ENCODE results near the gene RPL28.
"Not testable (repeated sequence)": the region's sequence is repeated elsewhere in the genome, so short reads cannot be mapped to it uniquely, and the experiment has no call there.

RPL28 gene

GRCh38 chr19:55389386-55390317, 3.9 kb downstream of the RPL28 start:
- Histone ChIP-seq H3K4me3 (ENCODE audit: low read depth, low read length) (no peak overlapping the region), H3K4me1 (ENCODE audit: control insufficient read depth, insufficient read depth, low read length) (peaks cover 45% of the 10 kb centered on the region), H3K27me3 (ENCODE audit: control insufficient read depth, insufficient read depth, low read length) (no peaks in the 10 kb centered on the region), H3K9me3 (ENCODE audit: control insufficient read depth, insufficient read depth, low read length) (no peaks in the 10 kb centered on the region), H3K9ac (ENCODE audit: low read depth, low read length) (no peak overlapping the region), H3K36me3 (ENCODE audit: control insufficient read depth, insufficient read depth, low read length) (peaks cover 39% of the 10 kb centered on the region), H3K27ac (ENCODE audit: low read depth, low read length) (no peak overlapping the region)

GRCh38 chr19:55390461-55390880, 4.7 kb downstream of the RPL28 start:
- H3K27ac ChIP-seq (ENCODE audit: low read depth, low read length): peak overlapping the region; percentile 2
- no peaks in the 10 kb centered on the region for H3K9me3 ChIP-seq (ENCODE audit: control insufficient read depth, insufficient read depth, low read length)
- H3K36me3 ChIP-seq (ENCODE audit: control insufficient read depth, insufficient read depth, low read length): peaks cover 39% of the 10 kb centered on the region
- H3K4me3 ChIP-seq (ENCODE audit: low read depth, low read length): no peak overlapping the region
- no peak overlapping the region for H3K9ac ChIP-seq (ENCODE audit: low read depth, low read length)
- H3K27me3 ChIP-seq (ENCODE audit: control insufficient read depth, insufficient read depth, low read length): no peaks in the 10 kb centered on the region
- peaks cover 41% of the 10 kb centered on the region for H3K4me1 ChIP-seq (ENCODE audit: control insufficient read depth, insufficient read depth, low read length)

GRCh38 chr19:55391191-55391670, 5.5 kb downstream of the RPL28 start:
- Histone ChIP-seq H3K4me3 (ENCODE audit: low read depth, low read length) (no peak overlapping the region), H3K9ac (ENCODE audit: low read depth, low read length) (no peak overlapping the region), H3K27me3 (ENCODE audit: control insufficient read depth, insufficient read depth, low read length) (no peaks in the 10 kb centered on the region), H3K36me3 (ENCODE audit: control insufficient read depth, insufficient read depth, low read length) (peaks cover 38% of the 10 kb centered on the region), H3K9me3 (ENCODE audit: control insufficient read depth, insufficient read depth, low read length) (no peaks in the 10 kb centered on the region), H3K27ac (ENCODE audit: low read depth, low read length) (no peak overlapping the region), H3K4me1 (ENCODE audit: control insufficient read depth, insufficient read depth, low read length) (peaks cover 41% of the 10 kb centered on the region)

GRCh38 chr19:55391702-55392615, 6.2 kb downstream of the RPL28 start:
- Histone ChIP-seq H3K4me3 (ENCODE audit: low read depth, low read length) (no peak overlapping the region), H3K27ac (ENCODE audit: low read depth, low read length) (peak overlapping the region; percentile 76), H3K36me3 (ENCODE audit: control insufficient read depth, insufficient read depth, low read length) (peaks cover 30% of the 10 kb centered on the region), H3K9me3 (ENCODE audit: control insufficient read depth, insufficient read depth, low read length) (no peaks in the 10 kb centered on the region), H3K27me3 (ENCODE audit: control insufficient read depth, insufficient read depth, low read length) (no peaks in the 10 kb centered on the region), H3K9ac (ENCODE audit: low read depth, low read length) (no peak overlapping the region), H3K4me1 (ENCODE audit: control insufficient read depth, insufficient read depth, low read length) (peaks cover 38% of the 10 kb centered on the region)

- Histone ChIP-seq H3K9me3 (ENCODE audit: control insufficient read depth, insufficient read depth, low read length) (no peaks in the 10 kb centered on the region), H3K4me3 (ENCODE audit: low read depth, low read length) (0 out of 2 replicates have a peak overlapping the region, but pooled peaks have one; percentile 2), H3K27me3 (ENCODE audit: control insufficient read depth, insufficient read depth, low read length) (no peaks in the 10 kb centered on the region), H3K9ac (ENCODE audit: low read depth, low read length) (no peak overlapping the region), H3K27ac (ENCODE audit: low read depth, low read length) (peak overlapping the region; percentile 76), H3K4me1 (ENCODE audit: control insufficient read depth, insufficient read depth, low read length) (peaks cover 28% of the 10 kb centered on the region), H3K36me3 (ENCODE audit: control insufficient read depth, insufficient read depth, low read length) (peaks cover 19% of the 10 kb centered on the region)
Observed at GRCh38 chr19:55392820-55393761, 7.4 kb downstream of the RPL28 start.

- Histone ChIP-seq H3K27ac (ENCODE audit: low read depth, low read length) (no peak overlapping the region), H3K36me3 (ENCODE audit: control insufficient read depth, insufficient read depth, low read length) (peaks cover 29% of the 10 kb centered on the region), H3K9me3 (ENCODE audit: control insufficient read depth, insufficient read depth, low read length) (no peaks in the 10 kb centered on the region), H3K4me1 (ENCODE audit: control insufficient read depth, insufficient read depth, low read length) (0 out of 2 replicates have a peak, but pooled peaks cover 2% of the 10 kb centered on the region), H3K4me3 (ENCODE audit: low read depth, low read length) (no peak overlapping the region), H3K27me3 (ENCODE audit: control insufficient read depth, insufficient read depth, low read length) (no peaks in the 10 kb centered on the region), H3K9ac (ENCODE audit: low read depth, low read length) (no peak overlapping the region)
Observed at GRCh38 chr19:55398200-55398925, 12.6 kb downstream of the RPL28 start.

- no peak overlapping the region for H3K27ac ChIP-seq (ENCODE audit: low read depth, low read length)
- H3K9me3 ChIP-seq (ENCODE audit: control insufficient read depth, insufficient read depth, low read length): no peaks in the 10 kb centered on the region
- H3K4me1 ChIP-seq (ENCODE audit: control insufficient read depth, insufficient read depth, low read length): no peaks in the 10 kb centered on the region
- H3K27me3 ChIP-seq (ENCODE audit: control insufficient read depth, insufficient read depth, low read length): no peaks in the 10 kb centered on the region
- H3K9ac ChIP-seq (ENCODE audit: low read depth, low read length): no peak overlapping the region
- no peak overlapping the region for H3K4me3 ChIP-seq (ENCODE audit: low read depth, low read length)
- H3K36me3 ChIP-seq (ENCODE audit: control insufficient read depth, insufficient read depth, low read length): peaks cover 45% of the 10 kb centered on the region
Observed at GRCh38 chr19:55400281-55401087, 14.8 kb downstream of the RPL28 start.

GRCh38 chr19:55401390-55401789, 15.7 kb downstream of the RPL28 start:
- not testable (repeated sequence) for H3K9me3 ChIP-seq (ENCODE audit: control insufficient read depth, insufficient read depth, low read length); H3K4me3 ChIP-seq (ENCODE audit: low read depth, low read length); H3K27ac ChIP-seq (ENCODE audit: low read depth, low read length); H3K27me3 ChIP-seq (ENCODE audit: control insufficient read depth, insufficient read depth, low read length); H3K9ac ChIP-seq (ENCODE audit: low read depth, low read length); H3K4me1 ChIP-seq (ENCODE audit: control insufficient read depth, insufficient read depth, low read length)
- peaks cover 54% of the 10 kb centered on the region for H3K36me3 ChIP-seq (ENCODE audit: control insufficient read depth, insufficient read depth, low read length)

- H3K4me3 ChIP-seq (ENCODE audit: low read depth, low read length): no peak overlapping the region
- H3K27me3 ChIP-seq (ENCODE audit: control insufficient read depth, insufficient read depth, low read length): no peaks in the 10 kb centered on the region
- peak overlapping the region; percentile 23 for H3K27ac ChIP-seq (ENCODE audit: low read depth, low read length)
- no peaks in the 10 kb centered on the region for H3K9me3 ChIP-seq (ENCODE audit: control insufficient read depth, insufficient read depth, low read length)
- H3K9ac ChIP-seq (ENCODE audit: low read depth, low read length): no peak overlapping the region
- H3K4me1 ChIP-seq (ENCODE audit: control insufficient read depth, insufficient read depth, low read length): peaks cover 9% of the 10 kb centered on the region
- H3K36me3 ChIP-seq (ENCODE audit: control insufficient read depth, insufficient read depth, low read length): peaks cover 59% of the 10 kb centered on the region
Observed at GRCh38 chr19:55402509-55402908, 16.8 kb downstream of the RPL28 start.
